Activated CD8-positive, alpha-beta T cell treated with anti-CD3 and anti-CD28 coated beads for 36 hours (primary cell): ENCODE data around the gene ZFYVE28. TPM values are rescaled to one million over a fixed set of nuclear protein-coding genes. Genes with fewer than 3 reads are reported as not detected.

Source experiments
- ATAC-seq: fragments of 200-7000 bp; cut with Tn5 transposase; one replicate; pipeline ENCODE4 v1.10.0; 2021; ENCODE audit warnings: mild to moderate bottlenecking, moderate library complexity
- CTCF ChIA-PET: fragments of 350-600 bp; sonication (Branson Sonifier 250); formaldehyde crosslinking; loops from one replicate; lab custom pipeline; 2021; ENCODE audit warnings: antibody characterized with exemption; lab: Charles Lee
- POLR2A ChIA-PET: fragments of 350-600 bp; sonication (Branson Sonifier 250); formaldehyde crosslinking; loops from one replicate; lab custom pipeline; 2021; ENCODE audit warnings: antibody characterized with exemption; lab: Charles Lee
- DNase-seq: peaks from one replicate; pipeline ENCODE4 v3.0.0-alpha.2; 2020
- H3K27ac Mint-ChIP-seq: one replicate; pipeline ENCODE4 v1.8.0; 2021; ENCODE audit warnings: mild to moderate bottlenecking, mixed read lengths
- H3K27me3 Mint-ChIP-seq: one replicate; pipeline ENCODE4 v1.8.0; 2021; ENCODE audit warnings: mixed read lengths
- H3K36me3 Mint-ChIP-seq: one replicate; pipeline ENCODE4 v1.8.0; 2021; ENCODE audit warnings: low read depth, mixed read lengths
- H3K4me1 Mint-ChIP-seq: one replicate; pipeline ENCODE4 v1.8.0; 2021; ENCODE audit warnings: low read depth, mixed read lengths
- H3K4me3 Mint-ChIP-seq: one replicate; pipeline ENCODE4 v1.8.0; 2021; ENCODE audit warnings: mild to moderate bottlenecking, moderate library complexity, mixed read lengths
- H3K9me3 Mint-ChIP-seq: one replicate; pipeline ENCODE4 v1.8.0; 2021; ENCODE audit warnings: mixed read lengths
- CTCF ChIP-seq: fragments of 200-600 bp; IDR thresholded peaks from one replicate; pipeline ENCODE4 v1.8.0; 2022; ENCODE audit warnings: antibody characterized with exemption, mild to moderate bottlenecking
- intact Hi-C: fragments of 100-400 bp; cut with micrococcal nuclease; formaldehyde crosslinking; loops from one replicate; pipeline ENCODE4 v1.10.0; 2022
- total RNA-seq, 2 experiments: library from RNA; stranded (reverse); gene quantifications; one replicate each; pipeline ENCODE4 v1.2.3, GENCODE V29; 2021

Gene ZFYVE28
- total RNA-seq, 2 experiments from 2014 or later = 4.9 to 7.0 TPM

GRCh38 chr4:2338754-2339457 is 79.5 kb downstream of the ZFYVE28 start:
- no peak for DNase-seq
- no peak overlapping the region for H3K4me3 Mint-ChIP-seq
- ATAC-seq = no peak
- no peaks in the 10 kb centered on the region for H3K27me3 Mint-ChIP-seq
- H3K36me3 Mint-ChIP-seq = no peaks in the 10 kb centered on the region
- POLR2A ChIA-PET = no interaction called here
- no peaks in the 10 kb centered on the region for H3K4me1 Mint-ChIP-seq
- intact Hi-C loops = no loop called here
- H3K27ac Mint-ChIP-seq = no peak overlapping the region
- CTCF ChIA-PET = no interaction called here
- no peaks in the 10 kb centered on the region for H3K9me3 Mint-ChIP-seq
- TF ChIP-seq CTCF = no peak

- DNase-seq (no peak), ATAC-seq (no peak)
- Mint-ChIP-seq H3K4me1 (no peaks in the 10 kb centered on the region), H3K27ac (no peak overlapping the region), H3K9me3 (no peaks in the 10 kb centered on the region), H3K36me3 (no peaks in the 10 kb centered on the region), H3K27me3 (no peaks in the 10 kb centered on the region), H3K4me3 (no peak overlapping the region)
- CTCF ChIA-PET = no interaction called here
- no peak for TF ChIP-seq CTCF
- POLR2A ChIA-PET = no interaction called here
- intact Hi-C loops = no loop called here
Observed at GRCh38 chr4:2337896-2338295, 80.5 kb downstream of the ZFYVE28 start.

GRCh38 chr4:2337131-2337723 is 81.2 kb downstream of the ZFYVE28 start:
- Mint-ChIP-seq H3K27ac (no peak overlapping the region), H3K4me3 (no peak overlapping the region), H3K36me3 (no peaks in the 10 kb centered on the region), H3K9me3 (no peaks in the 10 kb centered on the region), H3K4me1 (no peaks in the 10 kb centered on the region), H3K27me3 (no peaks in the 10 kb centered on the region)
- TF ChIP-seq CTCF = no peak
- intact Hi-C loops = no loop called here
- ChIA-PET POLR2A (no interaction called here), CTCF (no interaction called here)
- no peak for DNase-seq
- no peak for ATAC-seq

GRCh38 chr4:2336659-2337058 is 81.8 kb downstream of the ZFYVE28 start:
- no peak overlapping the region for H3K27ac Mint-ChIP-seq
- no peaks in the 10 kb centered on the region for H3K27me3 Mint-ChIP-seq
- TF ChIP-seq CTCF = no peak
- intact Hi-C loops = no loop called here
- CTCF ChIA-PET = no interaction called here
- POLR2A ChIA-PET = interaction anchor here (1.0 kb wide), 1 partner anchor 11 kb away, joined by 3 read pairs; no protein-coding TSS in a partner anchor
- no peak overlapping the region for H3K4me3 Mint-ChIP-seq
- no peak for ATAC-seq
- H3K36me3 Mint-ChIP-seq = no peaks in the 10 kb centered on the region
- H3K9me3 Mint-ChIP-seq = no peaks in the 10 kb centered on the region
- H3K4me1 Mint-ChIP-seq = no peaks in the 10 kb centered on the region
- no peak for DNase-seq

GRCh38 chr4:2335729-2336101 is 82.7 kb downstream of the ZFYVE28 start:
- ATAC-seq = no peak
- Mint-ChIP-seq H3K27me3 (no peaks in the 10 kb centered on the region), H3K36me3 (no peaks in the 10 kb centered on the region), H3K9me3 (no peaks in the 10 kb centered on the region), H3K27ac (no peak overlapping the region), H3K4me1 (no peaks in the 10 kb centered on the region), H3K4me3 (no peak overlapping the region)
- CTCF ChIA-PET = no interaction called here
- no peak for DNase-seq
- no peak for TF ChIP-seq CTCF
- intact Hi-C loops = no loop called here
- POLR2A ChIA-PET = interaction anchor here (1.0 kb wide), 1 partner anchor 10 kb away, joined by 3 read pairs; no protein-coding TSS in a partner anchor
